Measurements from ENCODE around the gene FBXL7. TPM values are rescaled to one million over a fixed set of nuclear protein-coding genes. Genes with fewer than 3 reads are reported as not detected.

Gene FBXL7
- total RNA-seq, 1 donor from 2014 or later = 4.4 TPM

DNA sequence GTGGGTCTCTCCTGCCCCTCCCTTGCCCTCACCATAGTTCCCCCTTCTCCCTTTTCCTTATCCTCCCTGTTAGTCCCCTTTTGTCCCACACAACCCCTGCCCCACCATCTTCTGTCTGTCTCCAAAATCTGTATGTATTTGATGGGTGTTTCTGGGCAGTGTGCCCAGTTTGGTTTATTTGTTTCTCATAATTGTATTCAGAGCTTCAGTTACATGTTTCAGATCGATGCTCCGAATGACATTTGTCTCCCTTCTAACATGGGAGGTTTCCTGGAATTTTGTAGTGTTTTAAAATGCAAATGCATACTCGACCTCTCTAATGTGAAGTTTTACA, 22.2 kb downstream of the FBXL7 start:
- TF ChIP-seq, protein P1, sequence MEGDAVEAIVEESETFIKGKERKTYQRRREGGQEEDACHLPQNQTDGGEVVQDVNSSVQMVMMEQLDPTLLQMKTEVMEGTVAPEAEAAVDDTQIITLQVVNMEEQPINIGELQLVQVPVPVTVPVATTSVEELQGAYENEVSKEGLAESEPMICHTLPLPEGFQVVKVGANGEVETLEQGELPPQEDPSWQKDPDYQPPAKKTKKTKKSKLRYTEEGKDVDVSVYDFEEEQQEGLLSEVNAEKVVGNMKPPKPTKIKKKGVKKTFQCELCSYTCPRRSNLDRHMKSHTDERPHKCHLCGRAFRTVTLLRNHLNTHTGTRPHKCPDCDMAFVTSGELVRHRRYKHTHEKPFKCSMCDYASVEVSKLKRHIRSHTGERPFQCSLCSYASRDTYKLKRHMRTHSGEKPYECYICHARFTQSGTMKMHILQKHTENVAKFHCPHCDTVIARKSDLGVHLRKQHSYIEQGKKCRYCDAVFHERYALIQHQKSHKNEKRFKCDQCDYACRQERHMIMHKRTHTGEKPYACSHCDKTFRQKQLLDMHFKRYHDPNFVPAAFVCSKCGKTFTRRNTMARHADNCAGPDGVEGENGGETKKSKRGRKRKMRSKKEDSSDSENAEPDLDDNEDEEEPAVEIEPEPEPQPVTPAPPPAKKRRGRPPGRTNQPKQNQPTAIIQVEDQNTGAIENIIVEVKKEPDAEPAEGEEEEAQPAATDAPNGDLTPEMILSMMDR (IDR thresholded peaks at IDR 0.05; ENCODE audit: insufficient read depth, low read length, poor library complexity, severe bottlenecking) = no peak
- Histone ChIP-seq H3K36me3 (ENCODE audit: control insufficient read depth, insufficient read depth, low read length) (no peaks in the 10 kb centered on the region), H3K4me3 (ENCODE audit: low read depth, low read length) (no peak overlapping the region), H3K27me3 (ENCODE audit: control insufficient read depth, insufficient read depth, low read length) (no peaks in the 10 kb centered on the region)
- no peak for DNase-seq (ENCODE audit: low read depth)

DNA sequence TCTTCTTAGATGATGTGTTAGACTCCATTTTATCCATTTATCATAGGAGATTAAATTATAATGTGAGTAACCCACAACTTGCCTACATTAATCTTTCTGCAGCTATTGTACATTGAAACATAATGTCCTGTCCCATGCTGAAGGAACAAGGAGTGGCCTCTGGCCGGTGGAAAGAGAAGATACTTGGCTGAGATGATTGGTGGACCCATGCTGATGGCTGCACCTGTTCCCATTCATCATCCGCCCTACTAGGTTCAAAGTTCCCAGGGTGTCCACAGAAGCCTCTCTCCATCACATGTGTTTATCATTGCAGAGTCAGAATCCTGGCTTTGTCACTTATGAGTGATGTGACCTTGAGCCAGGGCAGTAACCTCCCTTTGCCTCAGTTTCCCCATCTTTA, 24.7 kb downstream of the FBXL7 start:
- H3K27me3 ChIP-seq (ENCODE audit: control insufficient read depth, insufficient read depth, low read length) = no peaks in the 10 kb centered on the region

DNA sequence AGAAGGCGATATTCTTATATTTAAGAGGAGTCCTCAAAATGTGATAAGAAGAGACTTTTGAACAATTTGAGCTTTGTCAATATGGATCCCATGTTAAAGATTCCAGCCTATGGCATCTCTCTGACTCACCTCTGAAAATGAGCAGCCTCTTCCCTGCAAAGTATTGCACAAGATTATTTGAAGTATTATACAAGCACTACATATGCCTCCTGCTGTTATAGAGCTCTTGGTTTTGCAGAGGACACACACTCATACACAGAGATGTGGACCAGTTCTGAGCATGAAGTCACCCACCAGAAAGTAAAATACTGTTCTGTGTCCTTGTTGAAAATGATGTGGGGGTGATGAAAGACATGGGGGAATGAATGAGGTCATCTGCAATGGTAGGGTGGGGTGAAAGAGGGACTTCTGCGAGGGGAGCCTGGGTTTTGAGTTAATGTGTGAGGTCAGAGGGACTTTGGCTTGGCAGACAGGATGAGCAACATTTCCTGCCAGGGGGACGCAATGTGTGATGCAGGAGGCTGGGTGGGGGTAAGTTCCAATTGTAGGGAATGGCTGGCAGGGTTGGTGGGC, 25.8 kb downstream of the FBXL7 start:
- Histone ChIP-seq H3K27me3 (ENCODE audit: control insufficient read depth, insufficient read depth, low read length) (no peaks in the 10 kb centered on the region), H3K4me3 (ENCODE audit: low read depth, low read length) (no peak overlapping the region), H3K36me3 (ENCODE audit: control insufficient read depth, insufficient read depth, low read length) (no peaks in the 10 kb centered on the region)
- TF ChIP-seq, protein P1 (IDR thresholded peaks at IDR 0.05; ENCODE audit: insufficient read depth, low read length, poor library complexity, severe bottlenecking) = no peak
- DNase-seq (ENCODE audit: low read depth) = no peak

More for the DNA sequence above, 24.7 kb downstream of the FBXL7 start:
- DNase-seq (ENCODE audit: low read depth) = no peak
- H3K4me3 ChIP-seq (ENCODE audit: low read depth, low read length) = no peak overlapping the region
- TF ChIP-seq, protein P1 (IDR thresholded peaks at IDR 0.05; ENCODE audit: insufficient read depth, low read length, poor library complexity, severe bottlenecking) = no peak
- no peaks in the 10 kb centered on the region for H3K36me3 ChIP-seq (ENCODE audit: control insufficient read depth, insufficient read depth, low read length)

DNA sequence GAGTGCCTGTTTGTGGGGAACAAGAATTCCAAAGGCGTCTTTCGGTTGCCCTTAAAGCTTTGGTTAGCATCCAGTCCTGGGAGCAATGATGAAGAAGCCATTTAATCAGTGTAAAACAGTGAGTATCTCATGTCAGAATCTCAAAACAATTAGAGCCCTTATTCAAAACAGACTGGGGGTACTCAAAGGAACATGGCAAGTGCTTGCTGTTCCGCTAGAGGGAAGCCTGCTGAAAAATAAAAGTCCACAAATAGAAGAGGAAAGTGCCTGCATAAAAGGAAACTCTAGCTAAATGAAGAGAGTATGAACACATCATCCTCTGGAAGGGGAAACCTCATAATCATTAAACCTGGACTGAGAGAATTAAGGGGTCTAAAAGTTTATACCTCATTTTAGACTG, 26.4 kb downstream of the FBXL7 start:
- no peak for DNase-seq (ENCODE audit: low read depth)
- TF ChIP-seq, protein P1 (IDR thresholded peaks at IDR 0.05; ENCODE audit: insufficient read depth, low read length, poor library complexity, severe bottlenecking) = no peak
- H3K36me3 ChIP-seq (ENCODE audit: control insufficient read depth, insufficient read depth, low read length) = no peaks in the 10 kb centered on the region
- H3K27me3 ChIP-seq (ENCODE audit: control insufficient read depth, insufficient read depth, low read length) = no peaks in the 10 kb centered on the region
- no peak overlapping the region for H3K4me3 ChIP-seq (ENCODE audit: low read depth, low read length)

DNA sequence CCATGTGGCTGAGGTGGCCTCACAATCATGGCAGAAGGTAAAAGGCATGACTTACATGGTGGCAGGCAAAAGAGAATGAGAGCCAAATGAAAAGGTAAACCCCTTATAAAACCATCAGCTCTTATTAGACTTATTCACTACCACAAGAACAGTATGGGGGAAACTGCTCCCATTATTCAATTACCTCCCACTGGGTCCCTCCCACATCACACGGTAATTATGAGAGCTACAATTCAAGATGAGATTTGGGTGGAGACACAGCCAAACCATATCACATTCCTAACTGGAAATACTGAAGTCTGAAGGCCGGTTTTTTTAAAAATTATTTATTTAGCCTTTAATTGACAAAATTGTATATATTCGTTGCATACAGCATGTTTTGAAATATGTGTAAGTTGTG, 28.5 kb downstream of the FBXL7 start:
- Histone ChIP-seq H3K27me3 (ENCODE audit: control insufficient read depth, insufficient read depth, low read length) (no peaks in the 10 kb centered on the region), H3K4me3 (ENCODE audit: low read depth, low read length) (no peak overlapping the region), H3K36me3 (ENCODE audit: control insufficient read depth, insufficient read depth, low read length) (no peaks in the 10 kb centered on the region)
- DNase-seq (ENCODE audit: low read depth) = no peak
- TF ChIP-seq, protein P1 (IDR thresholded peaks at IDR 0.05; ENCODE audit: insufficient read depth, low read length, poor library complexity, severe bottlenecking) = no peak

DNA sequence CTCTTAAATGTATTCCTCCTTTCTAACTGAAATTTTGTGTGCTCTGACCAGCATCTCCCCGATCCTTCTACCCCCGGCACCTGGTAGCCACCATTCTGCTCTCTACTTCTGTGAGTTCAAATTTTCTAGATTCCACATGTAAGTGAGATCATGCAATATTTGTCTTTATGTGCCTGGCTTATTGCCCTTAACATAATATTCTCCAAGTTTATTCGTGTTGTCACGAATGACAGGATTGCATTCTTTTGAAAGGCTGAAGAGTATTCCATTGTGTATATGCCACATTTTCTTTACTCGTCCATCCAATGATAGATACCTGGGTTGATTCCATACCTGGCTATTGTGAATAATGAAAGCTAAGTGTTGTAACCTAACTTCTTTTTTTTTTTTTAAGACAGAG, 29.0 kb downstream of the FBXL7 start:
- H3K36me3 ChIP-seq (ENCODE audit: control insufficient read depth, insufficient read depth, low read length) = no peaks in the 10 kb centered on the region
- DNase-seq (ENCODE audit: low read depth) = no peak
- no peaks in the 10 kb centered on the region for H3K27me3 ChIP-seq (ENCODE audit: control insufficient read depth, insufficient read depth, low read length)
- TF ChIP-seq, protein P1 (IDR thresholded peaks at IDR 0.05; ENCODE audit: insufficient read depth, low read length, poor library complexity, severe bottlenecking) = no peak
- no peak overlapping the region for H3K4me3 ChIP-seq (ENCODE audit: low read depth, low read length)

Data from kidney epithelial cell (primary cell).